Activated T-cell treated with anti-CD3 and anti-CD28 coated beads, Interleukin-2, amount 50 U/mL, for 4 hours (primary cell): ENCODE measurements around the gene CTDNEP1. TPM values are rescaled to one million over a fixed set of nuclear protein-coding genes. Genes with fewer than 3 reads are reported as not detected.

Experiments
- ATAC-seq, 2 donors: fragments of 200-7000 bp; cut with Tn5 transposase; one replicate each; pipeline ENCODE4 v1.10.0; 2021
- DNase-seq: peaks from one replicate; pipeline ENCODE4 v3.0.0-alpha.2; 2020
- H3K27me3 Mint-ChIP-seq: one replicate; pipeline ENCODE4 v1.8.0; 2021; ENCODE audit warnings: low read depth, mixed read lengths
- H3K36me3 Mint-ChIP-seq: one replicate; pipeline ENCODE4 v1.8.0; 2022; ENCODE audit warnings: mixed read lengths; ENCODE audit not compliant: insufficient read depth
- H3K4me1 Mint-ChIP-seq: one replicate; pipeline ENCODE4 v1.8.0; 2021; ENCODE audit warnings: low read depth, mixed read lengths
- H3K4me3 Mint-ChIP-seq: one replicate; pipeline ENCODE4 v1.8.0; 2021; ENCODE audit warnings: mild to moderate bottlenecking, moderate library complexity, mixed read lengths
- H3K9me3 Mint-ChIP-seq: one replicate; pipeline ENCODE4 v1.8.0; 2021; ENCODE audit warnings: mixed read lengths
- total RNA-seq, 3 donors: library from RNA; stranded (reverse); gene quantifications; one replicate each; pipeline ENCODE4 v1.2.1, GENCODE V29; 2021

CTDNEP1 gene
- total RNA-seq: 100 to 1,000 TPM; 190 to 210 (median 196) TPM

GRCh38 chr17:7251661-7252175 lies at the start of gene CTDNEP1:
CTDNEP1 (minus strand) TSS chr17:7251734; CDS start chr17:7251296, 438 bp downstream.
- Mint-ChIP-seq H3K4me1 (peaks cover 34% of the 10 kb centered on the region), H3K9me3 (no peaks in the 10 kb centered on the region), H3K36me3 (peaks cover 18% of the 10 kb centered on the region), H3K27me3 (no peaks in the 10 kb centered on the region), H3K4me3 (peak within 1 kb of the TSS; percentile 97)
- ATAC-seq: peak; percentile 94
- DNase-seq: peak; percentile 99

- ATAC-seq (peak; percentile 49 to 53), DNase-seq (peak; percentile 65)
- no peaks in the 10 kb centered on the region for H3K36me3 Mint-ChIP-seq
- H3K4me1 Mint-ChIP-seq: peaks cover 19% of the 10 kb centered on the region
- H3K27me3 Mint-ChIP-seq: peaks cover 30% of the 10 kb centered on the region
- H3K9me3 Mint-ChIP-seq: no peaks in the 10 kb centered on the region
- H3K4me3 Mint-ChIP-seq: no peak overlapping the region
Observed at GRCh38 chr17:7296189-7296861, 44.8 kb upstream of the CTDNEP1 start.

- Mint-ChIP-seq H3K36me3 (no peaks in the 10 kb centered on the region), H3K9me3 (no peaks in the 10 kb centered on the region), H3K27me3 (peaks cover 30% of the 10 kb centered on the region), H3K4me3 (peak overlapping the region; percentile 72), H3K4me1 (peaks cover 19% of the 10 kb centered on the region)
- ATAC-seq: no peak
- no peak for DNase-seq
Observed at GRCh38 chr17:7295230-7296180, 44.0 kb upstream of the CTDNEP1 start.

- no peaks in the 10 kb centered on the region for H3K9me3 Mint-ChIP-seq
- peaks cover 31% of the 10 kb centered on the region for H3K27me3 Mint-ChIP-seq
- ATAC-seq: peak; percentile 75 to 78
- peaks cover 19% of the 10 kb centered on the region for H3K4me1 Mint-ChIP-seq
- H3K36me3 Mint-ChIP-seq: no peaks in the 10 kb centered on the region
- H3K4me3 Mint-ChIP-seq: peak within 1 kb of the TSS; percentile 72
- peak; percentile 67 for DNase-seq
Observed at GRCh38 chr17:7294614-7295153, 43.1 kb upstream of the CTDNEP1 start, which contains the start of gene YBX2. YBX2 (minus strand) TSS chr17:7294639; CDS start chr17:7294500, 139 bp downstream.

- DNase-seq: no peak
- peak; percentile 4 to 5 for ATAC-seq
Observed at GRCh38 chr17:7293816-7294613, 42.5 kb upstream of the CTDNEP1 start.

GRCh38 chr17:7293159-7293558 lies 41.6 kb upstream of the CTDNEP1 start:
- Mint-ChIP-seq H3K36me3 (no peaks in the 10 kb centered on the region), H3K4me1 (peaks cover 19% of the 10 kb centered on the region), H3K4me3 (no peak overlapping the region), H3K9me3 (no peaks in the 10 kb centered on the region), H3K27me3 (peaks cover 33% of the 10 kb centered on the region)
- DNase-seq: no peak
- ATAC-seq: no peak

More at GRCh38 chr17:7293816-7294613, 42.5 kb upstream of the CTDNEP1 start:
- H3K9me3 Mint-ChIP-seq: no peaks in the 10 kb centered on the region
- peaks cover 19% of the 10 kb centered on the region for H3K4me1 Mint-ChIP-seq
- no peaks in the 10 kb centered on the region for H3K36me3 Mint-ChIP-seq
- H3K27me3 Mint-ChIP-seq: peaks cover 31% of the 10 kb centered on the region
- H3K4me3 Mint-ChIP-seq: peak overlapping the region; percentile 26

GRCh38 chr17:7292729-7293128 lies 41.2 kb upstream of the CTDNEP1 start:
- ATAC-seq (no peak), DNase-seq (no peak)
- peaks cover 19% of the 10 kb centered on the region for H3K4me1 Mint-ChIP-seq
- H3K4me3 Mint-ChIP-seq: no peak overlapping the region
- H3K36me3 Mint-ChIP-seq: no peaks in the 10 kb centered on the region
- H3K9me3 Mint-ChIP-seq: no peaks in the 10 kb centered on the region
- peaks cover 33% of the 10 kb centered on the region for H3K27me3 Mint-ChIP-seq

GRCh38 chr17:7292194-7292593 lies 40.7 kb upstream of the CTDNEP1 start:
- DNase-seq (no peak), ATAC-seq (no peak)
- no peak overlapping the region for H3K4me3 Mint-ChIP-seq
- H3K4me1 Mint-ChIP-seq: peaks cover 19% of the 10 kb centered on the region
- H3K36me3 Mint-ChIP-seq: no peaks in the 10 kb centered on the region
- no peaks in the 10 kb centered on the region for H3K9me3 Mint-ChIP-seq
- H3K27me3 Mint-ChIP-seq: peaks cover 33% of the 10 kb centered on the region

GRCh38 chr17:7290685-7291084 lies 39.2 kb upstream of the CTDNEP1 start:
- Mint-ChIP-seq H3K4me1 (peaks cover 12% of the 10 kb centered on the region), H3K4me3 (no peak overlapping the region), H3K36me3 (no peaks in the 10 kb centered on the region), H3K9me3 (no peaks in the 10 kb centered on the region), H3K27me3 (peaks cover 33% of the 10 kb centered on the region)
- ATAC-seq (no peak), DNase-seq (no peak)

GRCh38 chr17:7290166-7290565 lies 38.6 kb upstream of the CTDNEP1 start:
- ATAC-seq (no peak), DNase-seq (no peak)
- Mint-ChIP-seq H3K4me3 (no peak overlapping the region), H3K4me1 (peaks cover 9% of the 10 kb centered on the region), H3K27me3 (peaks cover 32% of the 10 kb centered on the region), H3K9me3 (no peaks in the 10 kb centered on the region), H3K36me3 (no peaks in the 10 kb centered on the region)

- no peak for DNase-seq
- Mint-ChIP-seq H3K9me3 (no peaks in the 10 kb centered on the region), H3K27me3 (peaks cover 34% of the 10 kb centered on the region), H3K4me1 (peaks cover 5% of the 10 kb centered on the region), H3K4me3 (no peak overlapping the region), H3K36me3 (no peaks in the 10 kb centered on the region)
- ATAC-seq: no peak
Observed at GRCh38 chr17:7289256-7290032, 37.9 kb upstream of the CTDNEP1 start.

- Mint-ChIP-seq H3K36me3 (no peaks in the 10 kb centered on the region), H3K27me3 (peaks cover 38% of the 10 kb centered on the region), H3K9me3 (no peaks in the 10 kb centered on the region), H3K4me1 (peaks cover 14% of the 10 kb centered on the region), H3K4me3 (no peak overlapping the region)
- ATAC-seq: no peak
- DNase-seq: no peak
Observed at GRCh38 chr17:7285679-7286078, 34.1 kb upstream of the CTDNEP1 start.

GRCh38 chr17:7284911-7285310 lies 33.4 kb upstream of the CTDNEP1 start:
- peaks cover 36% of the 10 kb centered on the region for H3K27me3 Mint-ChIP-seq
- no peak overlapping the region for H3K4me3 Mint-ChIP-seq
- no peaks in the 10 kb centered on the region for H3K9me3 Mint-ChIP-seq
- no peak for DNase-seq
- H3K36me3 Mint-ChIP-seq: no peaks in the 10 kb centered on the region
- peaks cover 15% of the 10 kb centered on the region for H3K4me1 Mint-ChIP-seq
- no peak for ATAC-seq
